HL-60 (cell line): ENCODE results near the gene DBR1.
A peak's percentile ranks its signal among the peaks of the same experiment; 100 is the strongest.

Experiments used
- CTCF ChIP-seq: IDR thresholded peaks from one replicate; pipeline ENCODE4 v1.5.1; 2011; ENCODE audit warnings: low read length, control low read depth, inconsistent platforms; ENCODE audit not compliant: insufficient read depth
- GABPA ChIP-seq: IDR thresholded peaks from 2 replicates; pipeline ENCODE4 v1.6.1; 2012; ENCODE audit warnings: low read depth

GRCh38 chr3:138118612-138119422, 55.9 kb downstream of the DBR1 start:
- no peak for TF ChIP-seq GABPA
- peak; percentile 84 for TF ChIP-seq CTCF
